ENCODE results near the gene LKAAEAR1. TPM values are rescaled to one million over a fixed set of nuclear protein-coding genes. Genes with fewer than 3 reads are reported as not detected.
A peak's percentile ranks its signal among the peaks of the same experiment; 100 is the strongest.

The LKAAEAR1 gene
- total and polyA plus RNA-seq, 2 of the 13 experiments (the other 11 are each of a cell fraction or from before 2014, with no cell fraction given): not detected

- TF ChIP-seq SSRP1 (CRISPR knock-in tag; IDR thresholded peaks at IDR 0.05) (no peak), HOMEZ (CRISPR knock-in tag; IDR thresholded peaks at IDR 0.05; ENCODE audit: low read depth) (no peak), ZNF790 (CRISPR knock-in tag; IDR thresholded peaks at IDR 0.05; ENCODE audit: borderline replicate concordance) (no peak), SOX6 (IDR thresholded peaks at IDR 0.05) (no peak), SOX6 (CRISPR knock-in tag; IDR thresholded peaks at IDR 0.05) (no peak), ZNF136 (CRISPR knock-in tag; IDR thresholded peaks at IDR 0.05; ENCODE audit: low read depth) (no peak), FOXO4 (CRISPR knock-in tag; conservative IDR thresholded peaks at IDR 0.05) (no peak)
Measured at GRCh38 chr20:64080813-64081623, 3.2 kb downstream of the LKAAEAR1 start (continued).

- ChIA-PET CTCF (ENCODE audit: low intra/inter-chr PET ratio, low total read pairs) (no interaction called here), POLR2A (interaction anchor here (0.7 to 4.9 kb wide), 10 partner anchors 10 to 1522 kb away, joined by 3 to 25 read pairs (median 4); partner anchors contain the start of genes C20orf204, PCMTD2, TCEA2 and UCKL1)
- H3K4me2 ChIP-seq (ENCODE audit: low read depth, low read length): peak within 1 kb of the TSS; percentile 99
- WGBS (ENCODE audit: low lambda C conversion rate): 3% methylated on average over 14 of the region's 62 CpGs
- no TSS peak for BruUV-seq (replicated peaks)
- H3K79me2 ChIP-seq (ENCODE audit: insufficient read depth, low read length): no peaks in the 10 kb centered on the region
- in situ Hi-C loops (cut with HindIII; ENCODE audit: extremely low pct_ligation_motif_present, low pct_unique_long_range_greater_than_20kb): loop anchor here (5.0 kb wide), 1 partner anchor 37 kb away; no protein-coding TSS in a partner anchor
- H3K9me3 ChIP-seq (ENCODE audit: low read length): no peaks in the 10 kb centered on the region
- H3K9ac ChIP-seq (ENCODE audit: insufficient read depth, low read depth, low read length): peak within 1 kb of the TSS; percentile 78
- H4K20me1 ChIP-seq (ENCODE audit: insufficient read depth, low read length): peaks cover 9% of the 10 kb centered on the region; the same call in 1 of the 2 replicates
- peak within 1 kb of the TSS; percentile 35 for H3K27ac ChIP-seq (ENCODE audit: extremely low read length, insufficient read depth, low read length)
- no peaks in the 10 kb centered on the region for H3K36me3 ChIP-seq (replicated peaks in 1 of 2; ENCODE audit: control insufficient read depth in 1 of 2, insufficient read depth in 2 of 2, low read length in 2 of 2)
- H2AFZ ChIP-seq (ENCODE audit: low read length): no peak within 1 kb of the TSS
- intact Hi-C loops (cut with micrococcal nuclease; ENCODE audit: unreplicated experiment): loop anchor here (2.0 kb wide), 1 partner anchor 15 kb away; no protein-coding TSS in a partner anchor
- no peak for FAIRE-seq
- peaks cover 11 to 22% of the 10 kb centered on the region in 2 experiments for H3K27me3 ChIP-seq (ENCODE audit: control insufficient read depth in 1 of 2, insufficient read depth in 2 of 2, low read length in 2 of 2)
- peaks cover 63% of the 10 kb centered on the region for H3K4me1 ChIP-seq (ENCODE audit: insufficient read depth, low read length)
- ATAC-seq: peak; percentile 14
- peak within 1 kb of the TSS; percentile 77 to 89 (median 85) for H3K4me3 ChIP-seq (replicated peaks in 1 of 3; ENCODE audit: insufficient read depth in 1 of 3, low read depth in 2 of 3, low read length in 3 of 3)
- DNase-seq (ENCODE audit: low spot score): no peak
- 0 out of 2 replicates have a peak, but pooled peaks have one; percentile 38 for TF ChIP-seq ETV6 (CRISPR knock-in tag; conservative IDR thresholded peaks at IDR 0.05)
- no peak for TF ChIP-seq AKAP8 (CRISPR knock-in tag; IDR thresholded peaks at IDR 0.05)
- TF ChIP-seq TFDP2 (CRISPR knock-in tag; IDR thresholded peaks at IDR 0.05): no peak
- TF ChIP-seq, protein P1, sequence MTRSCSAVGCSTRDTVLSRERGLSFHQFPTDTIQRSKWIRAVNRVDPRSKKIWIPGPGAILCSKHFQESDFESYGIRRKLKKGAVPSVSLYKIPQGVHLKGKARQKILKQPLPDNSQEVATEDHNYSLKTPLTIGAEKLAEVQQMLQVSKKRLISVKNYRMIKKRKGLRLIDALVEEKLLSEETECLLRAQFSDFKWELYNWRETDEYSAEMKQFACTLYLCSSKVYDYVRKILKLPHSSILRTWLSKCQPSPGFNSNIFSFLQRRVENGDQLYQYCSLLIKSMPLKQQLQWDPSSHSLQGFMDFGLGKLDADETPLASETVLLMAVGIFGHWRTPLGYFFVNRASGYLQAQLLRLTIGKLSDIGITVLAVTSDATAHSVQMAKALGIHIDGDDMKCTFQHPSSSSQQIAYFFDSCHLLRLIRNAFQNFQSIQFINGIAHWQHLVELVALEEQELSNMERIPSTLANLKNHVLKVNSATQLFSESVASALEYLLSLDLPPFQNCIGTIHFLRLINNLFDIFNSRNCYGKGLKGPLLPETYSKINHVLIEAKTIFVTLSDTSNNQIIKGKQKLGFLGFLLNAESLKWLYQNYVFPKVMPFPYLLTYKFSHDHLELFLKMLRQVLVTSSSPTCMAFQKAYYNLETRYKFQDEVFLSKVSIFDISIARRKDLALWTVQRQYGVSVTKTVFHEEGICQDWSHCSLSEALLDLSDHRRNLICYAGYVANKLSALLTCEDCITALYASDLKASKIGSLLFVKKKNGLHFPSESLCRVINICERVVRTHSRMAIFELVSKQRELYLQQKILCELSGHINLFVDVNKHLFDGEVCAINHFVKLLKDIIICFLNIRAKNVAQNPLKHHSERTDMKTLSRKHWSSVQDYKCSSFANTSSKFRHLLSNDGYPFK (CRISPR knock-in tag; IDR thresholded peaks at IDR 0.05; ENCODE audit: borderline replicate concordance): no peak
- no peak for TF ChIP-seq HNRNPLL (IDR thresholded peaks at IDR 0.05; ENCODE audit: low read depth, low read length, poor library complexity, severe bottlenecking)
- TF ChIP-seq STAT5B (CRISPR knock-in tag; IDR thresholded peaks at IDR 0.05): no peak
Measured at GRCh38 chr20:64080013-64080812, 4.0 kb downstream of the LKAAEAR1 start, which contains the start of gene OPRL1. Gene OPRL1 (plus strand): TSS chr20:64080082. CDS start chr20:64092721, 12,639 bp downstream.

Data from HepG2 (cell line).